ENCODE data around the gene TNFSF13.

TNFSF13 gene

DNA sequence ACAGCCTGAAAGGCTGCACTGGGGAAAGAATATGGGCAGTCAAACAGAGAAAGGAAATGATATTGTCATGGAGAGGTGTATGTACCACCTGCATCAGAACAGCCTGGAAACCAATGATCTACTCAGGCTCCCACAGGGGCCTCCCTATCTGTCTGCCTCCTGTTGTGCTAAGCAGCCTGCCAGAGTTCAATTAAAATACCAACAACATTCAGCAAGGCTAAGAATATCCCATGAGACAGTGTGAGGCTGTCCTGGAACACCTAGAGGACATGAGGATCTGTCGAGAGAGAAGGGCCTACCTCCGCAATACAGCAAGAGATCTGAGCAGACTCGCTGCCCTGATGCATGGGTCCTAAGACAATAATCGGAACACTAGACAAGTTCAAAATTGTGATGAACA, 47.7 kb downstream of the TNFSF13 start:
- H3K4me3 ChIP-seq (ENCODE audit: low read depth, low read length), result no peak overlapping the region
- DNase-seq, result no peak
- no peaks in the 10 kb centered on the region for H3K9me3 ChIP-seq
- TF ChIP-seq, protein P1, sequence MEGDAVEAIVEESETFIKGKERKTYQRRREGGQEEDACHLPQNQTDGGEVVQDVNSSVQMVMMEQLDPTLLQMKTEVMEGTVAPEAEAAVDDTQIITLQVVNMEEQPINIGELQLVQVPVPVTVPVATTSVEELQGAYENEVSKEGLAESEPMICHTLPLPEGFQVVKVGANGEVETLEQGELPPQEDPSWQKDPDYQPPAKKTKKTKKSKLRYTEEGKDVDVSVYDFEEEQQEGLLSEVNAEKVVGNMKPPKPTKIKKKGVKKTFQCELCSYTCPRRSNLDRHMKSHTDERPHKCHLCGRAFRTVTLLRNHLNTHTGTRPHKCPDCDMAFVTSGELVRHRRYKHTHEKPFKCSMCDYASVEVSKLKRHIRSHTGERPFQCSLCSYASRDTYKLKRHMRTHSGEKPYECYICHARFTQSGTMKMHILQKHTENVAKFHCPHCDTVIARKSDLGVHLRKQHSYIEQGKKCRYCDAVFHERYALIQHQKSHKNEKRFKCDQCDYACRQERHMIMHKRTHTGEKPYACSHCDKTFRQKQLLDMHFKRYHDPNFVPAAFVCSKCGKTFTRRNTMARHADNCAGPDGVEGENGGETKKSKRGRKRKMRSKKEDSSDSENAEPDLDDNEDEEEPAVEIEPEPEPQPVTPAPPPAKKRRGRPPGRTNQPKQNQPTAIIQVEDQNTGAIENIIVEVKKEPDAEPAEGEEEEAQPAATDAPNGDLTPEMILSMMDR (IDR thresholded peaks at IDR 0.05; ENCODE audit: low read depth, low read length), result no peak
- H3K27me3 ChIP-seq, result no peaks in the 10 kb centered on the region
- H3K36me3 ChIP-seq, result no peaks in the 10 kb centered on the region; the same call in 1 of the 2 replicates
- H3K4me1 ChIP-seq, result no peaks in the 10 kb centered on the region

DNA sequence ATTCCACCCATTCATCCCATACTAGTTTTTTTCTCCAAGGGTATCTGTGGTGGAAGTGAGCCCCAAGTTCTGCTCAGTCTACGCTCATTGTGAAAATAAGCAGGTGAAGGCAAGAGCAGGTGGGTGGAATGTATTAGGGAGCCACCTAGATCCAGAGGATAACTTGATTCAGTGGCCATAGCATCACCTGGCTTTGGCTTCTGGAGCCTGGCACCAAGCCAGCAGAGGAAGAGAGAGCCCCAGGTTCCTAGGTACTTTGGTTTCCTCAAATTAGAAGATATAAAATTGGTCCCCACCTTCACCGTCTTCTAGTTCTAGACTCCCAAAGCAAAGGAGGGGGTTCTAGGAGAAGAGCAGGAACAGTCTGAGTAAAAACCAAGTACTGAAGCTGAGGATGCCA, 52.1 kb downstream of the TNFSF13 start:
- Histone ChIP-seq H3K27me3 (no peaks in the 10 kb centered on the region), H3K9me3 (no peaks in the 10 kb centered on the region), H3K36me3 (no peaks in the 10 kb centered on the region), H3K4me1 (no peaks in the 10 kb centered on the region), H3K4me3 (ENCODE audit: low read depth, low read length) (no peak overlapping the region)
- no peak for DNase-seq
- TF ChIP-seq, protein P1 (IDR thresholded peaks at IDR 0.05; ENCODE audit: low read depth, low read length), result no peak
